ENCODE data around the gene SND1.
"Not testable (repeated sequence)": the region's sequence is repeated elsewhere in the genome, so short reads cannot be mapped to it uniquely, and the experiment has no call there.

The SND1 gene

DNA sequence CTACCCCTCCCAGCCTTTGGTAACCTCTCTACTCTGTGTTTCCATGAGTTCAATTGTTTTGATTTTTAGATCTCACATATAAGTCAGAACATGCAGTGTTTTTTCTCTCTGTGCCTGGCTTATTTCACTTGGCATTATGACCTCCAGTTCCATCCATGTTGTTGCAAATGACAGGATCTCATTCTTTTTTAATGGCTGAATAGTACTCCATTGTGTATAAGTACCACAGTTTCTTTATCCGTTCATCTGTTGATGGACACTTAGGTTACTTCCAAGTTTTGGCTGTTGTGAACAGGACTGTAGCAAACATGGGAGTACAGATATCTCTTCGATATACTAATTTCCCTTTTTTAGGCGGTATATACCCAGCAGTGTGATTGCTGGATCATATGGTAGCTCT, 237.7 kb downstream of the SND1 start:
- DNase-seq (ENCODE audit: low spot score): no peak

- no peak for DNase-seq (ENCODE audit: low spot score)
Measured at GRCh38 chr7:127890726-127891125, 238.7 kb downstream of the SND1 start.

GRCh38 chr7:127891144-127891543, 239.2 kb downstream of the SND1 start:
- no peak for DNase-seq (ENCODE audit: low spot score)

- no peak for DNase-seq (ENCODE audit: low spot score)
Measured at GRCh38 chr7:127891854-127892438, 240.0 kb downstream of the SND1 start.

GRCh38 chr7:127892488-127893314, 240.7 kb downstream of the SND1 start:
- DNase-seq (ENCODE audit: low spot score): no peak

- DNase-seq (ENCODE audit: low spot score): no peak
Measured at GRCh38 chr7:127893547-127893946, 241.6 kb downstream of the SND1 start.

DNA sequence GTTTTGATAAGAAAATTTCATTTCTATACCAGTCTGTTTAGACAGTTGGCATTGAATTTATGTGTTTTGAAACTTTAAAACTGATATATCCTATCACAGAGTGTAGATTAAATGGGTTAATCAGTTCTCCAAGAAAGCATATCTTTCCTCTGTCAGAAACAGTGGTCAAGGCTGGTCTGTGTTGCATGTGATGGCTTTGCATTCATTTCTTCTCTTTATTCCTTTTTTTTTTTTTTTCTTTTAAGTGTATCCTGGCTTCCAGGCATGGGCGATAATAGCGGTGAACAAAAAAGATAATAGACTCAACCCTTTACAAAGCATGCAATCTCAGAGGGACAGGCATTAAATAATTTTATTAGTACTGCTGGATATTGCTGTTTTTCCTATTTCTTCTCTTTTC, 242.6 kb downstream of the SND1 start:
- no peak for DNase-seq (ENCODE audit: low spot score)

DNA sequence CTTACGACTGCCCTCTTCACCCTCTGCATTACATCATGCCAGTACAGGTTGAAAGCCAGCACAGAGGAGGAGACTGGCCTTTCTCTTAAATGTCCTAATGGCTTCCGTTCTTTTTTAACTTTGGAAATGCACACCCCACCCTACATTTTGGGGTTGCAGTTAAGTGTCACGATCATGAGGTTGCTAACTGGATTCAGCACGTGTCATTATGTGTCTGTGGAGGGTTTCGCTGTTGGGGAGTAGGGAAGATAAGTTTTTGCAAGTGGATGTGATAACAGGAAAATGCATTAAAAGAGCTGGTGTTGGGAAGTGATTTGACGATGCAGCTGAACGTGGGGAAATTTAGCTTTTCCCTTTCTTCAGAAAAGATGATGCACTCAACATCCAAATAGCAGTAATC, 243.4 kb downstream of the SND1 start:
- no peak for DNase-seq (ENCODE audit: low spot score)

- no peak for DNase-seq (ENCODE audit: low spot score)
Measured at GRCh38 chr7:127895814-127896280, 243.9 kb downstream of the SND1 start.

- no peak for DNase-seq (ENCODE audit: low spot score)
Measured at GRCh38 chr7:127896659-127897058, 244.7 kb downstream of the SND1 start.

GRCh38 chr7:127897704-127898454, 245.9 kb downstream of the SND1 start:
- peak; percentile 57 for DNase-seq (ENCODE audit: low spot score)

- no peak for DNase-seq (ENCODE audit: low spot score)
Measured at GRCh38 chr7:127899411-127899810, 247.4 kb downstream of the SND1 start.

DNA sequence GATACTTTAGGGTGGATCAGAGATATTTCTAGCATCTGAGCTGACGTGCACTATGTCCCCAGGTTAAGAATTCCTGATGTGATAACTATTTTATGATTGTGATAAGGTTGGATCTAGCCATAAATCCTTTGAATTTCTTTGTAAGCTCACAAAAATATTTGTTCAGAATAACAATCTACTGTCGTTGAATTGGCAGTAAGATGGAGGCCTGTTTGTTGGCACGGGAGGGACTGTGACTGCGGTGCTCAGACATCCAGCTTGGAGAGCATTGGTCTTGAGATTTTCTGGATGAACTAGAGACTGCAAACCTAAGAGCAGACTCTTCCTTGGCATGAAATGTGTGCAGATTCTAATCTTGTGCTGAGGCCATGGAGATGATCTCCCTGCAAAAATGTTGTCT, 248.1 kb downstream of the SND1 start:
- DNase-seq (ENCODE audit: low spot score): no peak

GRCh38 chr7:127900732-127901685, 249.0 kb downstream of the SND1 start:
- DNase-seq (ENCODE audit: low spot score): no peak

- no peak for DNase-seq (ENCODE audit: low spot score)
Measured at GRCh38 chr7:127901895-127902703, 250.1 kb downstream of the SND1 start.

DNA sequence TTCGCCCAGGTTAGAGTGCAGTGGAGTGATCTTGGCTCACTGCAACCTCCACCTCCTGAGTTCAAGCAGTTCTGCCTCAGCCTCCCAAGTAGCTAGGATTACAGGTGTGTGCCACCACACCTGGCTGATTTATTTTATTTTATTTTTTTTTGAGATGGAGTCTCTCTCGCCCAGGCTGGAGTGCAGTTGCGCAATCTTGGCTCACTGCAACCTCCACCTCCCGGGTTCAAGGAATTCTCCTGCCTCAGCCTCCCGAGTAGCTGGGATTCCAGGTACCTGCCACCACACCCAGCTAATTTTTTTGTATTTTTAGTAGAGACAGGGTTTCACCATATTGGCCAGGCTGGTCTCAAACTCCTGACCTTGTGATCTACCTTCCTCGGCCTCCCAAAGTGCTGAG, 250.8 kb downstream of the SND1 start:
- not testable (repeated sequence) for DNase-seq (ENCODE audit: low spot score)

DNA sequence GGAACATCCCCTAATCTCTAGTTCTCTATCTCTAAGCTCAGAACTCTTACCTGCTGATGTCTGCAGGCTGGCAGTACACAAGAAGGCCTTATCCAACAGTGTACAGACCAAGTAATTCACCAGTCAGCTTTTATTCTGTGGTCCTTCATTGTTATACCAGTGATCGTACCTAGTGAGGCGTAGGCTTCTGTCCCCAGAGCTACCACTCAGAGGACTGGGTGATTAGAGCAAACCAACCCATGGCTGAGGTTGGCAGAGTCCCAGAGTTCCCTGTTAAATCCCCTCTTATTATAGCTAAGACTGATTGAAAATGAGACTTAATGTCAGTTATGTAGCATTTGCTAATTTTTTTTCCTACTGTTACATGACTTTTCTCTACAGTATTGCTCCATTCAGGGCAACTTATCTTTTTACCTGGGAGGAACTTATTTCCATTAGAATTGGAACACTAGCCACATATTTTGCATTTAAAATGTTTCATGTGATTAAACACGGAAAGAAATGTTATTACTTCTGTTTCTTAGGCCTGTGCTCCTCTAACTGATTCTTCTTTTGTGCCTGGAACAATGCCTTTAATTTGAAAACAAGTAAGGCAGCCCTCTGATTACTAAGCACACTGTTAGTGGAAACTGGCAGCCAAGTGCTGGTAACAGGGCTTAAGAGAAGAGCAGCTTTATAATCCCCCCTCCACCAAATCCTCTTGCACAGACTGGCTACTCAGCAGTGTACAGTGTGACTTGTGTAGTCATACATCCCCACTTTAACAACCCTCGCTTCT, 252.1 kb downstream of the SND1 start:
- DNase-seq (ENCODE audit: low spot score): no peak

- DNase-seq (ENCODE audit: low spot score): no peak
Measured at GRCh38 chr7:127904670-127904985, 252.6 kb downstream of the SND1 start.

- DNase-seq (ENCODE audit: low spot score): no peak
Measured at GRCh38 chr7:127905021-127905420, 253.0 kb downstream of the SND1 start.

Data from RKO (cell line).